ENCODE data around the gene PPIP5K1. TPM values are rescaled to one million over a fixed set of nuclear protein-coding genes. Genes with fewer than 3 reads are reported as not detected.

The PPIP5K1 gene
- total and polyA plus RNA-seq, 9 of the 15 experiments (the other 6 are each of a cell fraction or from before 2014, with no cell fraction given): 2.5 to 74.6 (median 35.1) TPM

DNA sequence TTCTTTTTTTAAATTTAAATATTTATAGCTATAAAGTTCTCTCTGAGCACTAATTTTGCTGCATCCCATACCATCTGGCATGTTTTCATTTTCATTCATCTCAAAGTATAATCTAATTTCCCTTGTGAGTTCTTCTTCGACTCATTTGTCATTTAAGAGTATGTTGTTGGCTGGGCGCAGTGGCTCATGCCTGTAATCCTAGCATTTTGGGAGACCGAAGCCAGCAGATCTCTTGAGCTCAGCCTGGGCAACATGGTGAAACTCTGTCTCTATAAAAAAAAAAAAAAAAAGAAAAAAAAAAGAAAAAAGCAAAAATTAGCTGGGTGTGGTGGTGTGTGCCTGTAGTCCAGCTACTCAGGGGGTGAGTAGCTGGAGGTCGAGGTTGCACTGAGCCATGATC lies 37.8 kb downstream of the PPIP5K1 start (continued):
- TF ChIP-seq CBX8 (IDR thresholded peaks at IDR 0.05; ENCODE audit: borderline replicate concordance, extremely low read depth, low read depth, low read length, poor library complexity, severe bottlenecking) (no peak), ZNF780A (CRISPR knock-in tag; IDR thresholded peaks at IDR 0.05) (no peak), OTX1 (CRISPR knock-in tag; IDR thresholded peaks at IDR 0.05) (no peak), HNRNPK (IDR thresholded peaks at IDR 0.05; ENCODE audit: low read depth, low read length, poor library complexity, severe bottlenecking) (no peak), MAFG (tag; conservative IDR thresholded peaks at IDR 0.05) (no peak), SIRT6 (IDR thresholded peaks at IDR 0.05; ENCODE audit: low read depth, low read length) (no peak)

DNA sequence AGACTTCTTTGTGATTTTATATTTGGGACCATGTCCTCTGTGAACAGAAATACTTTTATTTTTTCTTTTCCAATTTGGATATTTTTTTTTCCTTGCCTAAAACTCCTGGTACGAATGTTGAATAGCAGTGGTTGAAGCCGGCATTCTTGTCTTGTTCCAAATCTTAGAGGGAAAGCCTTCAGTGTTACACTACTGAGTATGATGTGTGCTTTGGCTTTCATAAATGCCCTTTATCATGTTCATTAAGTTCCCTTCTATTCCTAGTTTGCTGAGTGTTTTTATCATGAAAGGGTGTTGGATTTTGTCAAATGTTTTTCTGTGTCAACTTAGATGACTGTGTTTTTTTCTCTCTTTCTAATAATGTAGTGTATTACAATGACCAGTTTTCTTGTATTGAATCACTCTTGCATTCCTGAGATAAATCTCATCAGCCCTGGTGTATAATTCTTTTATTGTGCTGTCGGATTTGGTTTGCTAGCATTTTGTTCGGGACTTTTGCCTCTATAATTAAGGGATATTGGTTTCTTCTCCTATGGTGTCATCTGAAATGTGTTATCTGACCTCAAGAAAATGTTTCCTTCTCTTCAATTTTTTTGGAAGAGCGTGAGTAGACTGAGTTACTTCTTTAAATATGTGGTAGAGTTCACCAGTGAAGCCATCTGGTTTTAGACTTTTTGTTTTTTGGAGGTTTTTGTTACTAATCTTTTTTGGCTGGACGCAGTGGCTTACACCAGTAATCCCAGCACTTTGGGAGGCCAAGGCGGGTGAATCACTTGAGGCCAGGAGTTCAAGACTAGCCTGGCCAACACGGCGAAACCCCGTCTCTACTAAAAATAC lies 39.3 kb downstream of the PPIP5K1 start:
- peaks cover 5% of the 10 kb centered on the region; the same call in 1 of the 3 replicates for H3K36me3 ChIP-seq (ENCODE audit: control insufficient read depth, insufficient read depth, low read length)
- no peak overlapping the region for H3K27ac ChIP-seq (ENCODE audit: extremely low read depth, low read depth, low read length)
- no peak overlapping the region for H2AFZ ChIP-seq (ENCODE audit: low read depth, low read length)
- H3K9ac ChIP-seq (ENCODE audit: insufficient read depth in 1 of 2, low read depth in 2 of 2, low read length in 2 of 2): no peak overlapping the region
- in situ Hi-C loops (cut with MboI): no loop called here
- no peaks in the 10 kb centered on the region for H3K79me2 ChIP-seq (ENCODE audit: control insufficient read depth, insufficient read depth, low read length)
- BruUV-seq (replicated peaks): no TSS peak
- TF ChIP-seq CBX3 (IDR thresholded peaks at IDR 0.05; ENCODE audit: borderline replicate concordance in 1 of 2, low read length in 2 of 2): no peak
- TF ChIP-seq ZNF263 (CRISPR knock-in tag; IDR thresholded peaks at IDR 0.05; ENCODE audit: borderline replicate concordance): no peak
- TF ChIP-seq ZNF830 (CRISPR knock-in tag; IDR thresholded peaks at IDR 0.05): no peak
- TF ChIP-seq ELF2 (CRISPR knock-in tag; IDR thresholded peaks at IDR 0.05): no peak
- TF ChIP-seq EWSR1 (IDR thresholded peaks at IDR 0.05; ENCODE audit: borderline replicate concordance, low read depth, partially characterized antibody): no peak
- TF ChIP-seq SMARCE1 (IDR thresholded peaks at IDR 0.05): no peak
- TF ChIP-seq, protein P1, sequence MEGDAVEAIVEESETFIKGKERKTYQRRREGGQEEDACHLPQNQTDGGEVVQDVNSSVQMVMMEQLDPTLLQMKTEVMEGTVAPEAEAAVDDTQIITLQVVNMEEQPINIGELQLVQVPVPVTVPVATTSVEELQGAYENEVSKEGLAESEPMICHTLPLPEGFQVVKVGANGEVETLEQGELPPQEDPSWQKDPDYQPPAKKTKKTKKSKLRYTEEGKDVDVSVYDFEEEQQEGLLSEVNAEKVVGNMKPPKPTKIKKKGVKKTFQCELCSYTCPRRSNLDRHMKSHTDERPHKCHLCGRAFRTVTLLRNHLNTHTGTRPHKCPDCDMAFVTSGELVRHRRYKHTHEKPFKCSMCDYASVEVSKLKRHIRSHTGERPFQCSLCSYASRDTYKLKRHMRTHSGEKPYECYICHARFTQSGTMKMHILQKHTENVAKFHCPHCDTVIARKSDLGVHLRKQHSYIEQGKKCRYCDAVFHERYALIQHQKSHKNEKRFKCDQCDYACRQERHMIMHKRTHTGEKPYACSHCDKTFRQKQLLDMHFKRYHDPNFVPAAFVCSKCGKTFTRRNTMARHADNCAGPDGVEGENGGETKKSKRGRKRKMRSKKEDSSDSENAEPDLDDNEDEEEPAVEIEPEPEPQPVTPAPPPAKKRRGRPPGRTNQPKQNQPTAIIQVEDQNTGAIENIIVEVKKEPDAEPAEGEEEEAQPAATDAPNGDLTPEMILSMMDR (IDR thresholded peaks at IDR 0.05 in 2 of 3, conservative IDR thresholded peaks at IDR 0.05 in 1 of 3; ENCODE audit: insufficient read depth in 2 of 3, low read depth in 1 of 3, low read length in 3 of 3): no peak
- no peak for TF ChIP-seq GATA2 (CRISPR knock-in tag; IDR thresholded peaks at IDR 0.05)
- TF ChIP-seq DIDO1 (tag; IDR thresholded peaks at IDR 0.05; ENCODE audit: low read depth): no peak
- TF ChIP-seq ESRRA (IDR thresholded peaks at IDR 0.05; ENCODE audit: borderline replicate concordance, low read depth): no peak
- TF ChIP-seq, protein P2, sequence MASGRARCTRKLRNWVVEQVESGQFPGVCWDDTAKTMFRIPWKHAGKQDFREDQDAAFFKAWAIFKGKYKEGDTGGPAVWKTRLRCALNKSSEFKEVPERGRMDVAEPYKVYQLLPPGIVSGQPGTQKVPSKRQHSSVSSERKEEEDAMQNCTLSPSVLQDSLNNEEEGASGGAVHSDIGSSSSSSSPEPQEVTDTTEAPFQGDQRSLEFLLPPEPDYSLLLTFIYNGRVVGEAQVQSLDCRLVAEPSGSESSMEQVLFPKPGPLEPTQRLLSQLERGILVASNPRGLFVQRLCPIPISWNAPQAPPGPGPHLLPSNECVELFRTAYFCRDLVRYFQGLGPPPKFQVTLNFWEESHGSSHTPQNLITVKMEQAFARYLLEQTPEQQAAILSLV (tag; IDR thresholded peaks at IDR 0.05): no peak
- TF ChIP-seq SOX6 (IDR thresholded peaks at IDR 0.05): no peak
- no peak for TF ChIP-seq TRIM28 (IDR thresholded peaks at IDR 0.05)
- intact Hi-C loops (cut with micrococcal nuclease): no loop called here
- no peak overlapping the region for H3K4me2 ChIP-seq (ENCODE audit: insufficient read depth, low read length)
- no peak overlapping the region for H3K4me3 ChIP-seq
- FAIRE-seq (no peak), ATAC-seq (no peak), DNase-seq (ENCODE audit: extremely low read depth in 1 of 4, low spot score in 3 of 4) (no peak)
- no peaks in the 10 kb centered on the region for H4K20me1 ChIP-seq (replicated peaks; ENCODE audit: control insufficient read depth, insufficient read depth, low read length)
- H3K9me1 ChIP-seq (ENCODE audit: control insufficient read depth, insufficient read depth, low read length): no peaks in the 10 kb centered on the region
- 81% methylated on average over 6 of the region's 10 CpGs for WGBS (ENCODE audit: insufficient coverage, low coverage, missing lambda C conversion rate)
- H3K4me1 ChIP-seq (replicated peaks in 1 of 2; ENCODE audit: control insufficient read depth in 2 of 2, insufficient read depth in 2 of 2, low read length in 2 of 2): no peaks in the 10 kb centered on the region
- ChIA-PET CTCF (ENCODE audit: low intra/inter-chr PET ratio) (no interaction called here), POLR2A (interaction anchor here (1.0 kb wide), 1 partner anchor 22 kb away, joined by 3 read pairs; no protein-coding TSS in a partner anchor)
- H3K27me3 ChIP-seq (ENCODE audit: control insufficient read depth in 2 of 2, insufficient read depth in 2 of 2, low read length in 2 of 2): no peaks in the 10 kb centered on the region
- H3K9me3 ChIP-seq (replicated peaks; ENCODE audit: control insufficient read depth, insufficient read depth, low read depth, low read length): no peaks in the 10 kb centered on the region

Data from K562 (cell line).